PFSK-1 (cell line): ENCODE data around the gene NOXO1.

ENCODE experiments used
- POLR2AphosphoS5 ChIP-seq: IDR thresholded peaks from 2 replicates; pipeline ENCODE4 v1.6.1; 2012; ENCODE audit warnings: low read depth, mild to moderate bottlenecking, control low read depth, low read length, moderate library complexity
- SIN3A ChIP-seq: IDR thresholded peaks from 2 replicates; pipeline ENCODE4 v1.6.1; 2012; ENCODE audit warnings: mild to moderate bottlenecking, low read length, moderate library complexity, borderline replicate concordance; ENCODE audit not compliant: insufficient read depth
- TAF1 ChIP-seq: IDR thresholded peaks from 2 replicates; pipeline ENCODE4 v1.6.1; 2012; ENCODE audit warnings: low read length, control low read depth, borderline replicate concordance; ENCODE audit not compliant: insufficient read depth
- TF ChIP-seq, protein P1 (sequence below), 2 experiments: IDR thresholded peaks; 2 replicates each; pipeline versions ENCODE4 v1.6.1 to v1.8.0; 2011 to 2012; ENCODE audit warnings: low read depth in 2 of 2, low read length in 2 of 2, control low read depth in 1 of 2, inconsistent platforms in 1 of 2, mild to moderate bottlenecking in 1 of 2, moderate library complexity in 1 of 2; ENCODE audit not compliant: insufficient read depth in 1 of 2

DNA sequence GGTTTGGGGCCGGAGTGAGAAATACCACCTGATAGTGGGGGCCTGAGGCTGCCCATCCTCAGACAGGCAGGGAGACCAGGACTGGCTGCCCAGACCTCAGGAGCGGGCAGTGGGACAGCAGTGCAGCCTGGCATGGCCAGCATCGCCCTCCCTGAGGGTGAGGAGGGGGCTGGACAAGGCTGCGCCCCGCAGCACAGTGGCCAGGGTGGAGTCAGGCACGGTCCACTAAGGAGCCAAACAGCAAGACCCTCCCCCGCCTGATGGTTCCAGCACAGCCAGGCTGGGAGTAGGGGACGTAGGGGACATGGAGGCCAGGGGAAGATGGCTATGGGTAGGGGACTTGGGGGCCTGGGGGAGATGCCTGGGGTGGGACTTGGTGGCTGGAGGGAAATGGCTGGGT, 25.0 kb upstream of the NOXO1 start:
- TF ChIP-seq TAF1 (no peak), POLR2AphosphoS5 (no peak), SIN3A (no peak)
- TF ChIP-seq, protein P1, sequence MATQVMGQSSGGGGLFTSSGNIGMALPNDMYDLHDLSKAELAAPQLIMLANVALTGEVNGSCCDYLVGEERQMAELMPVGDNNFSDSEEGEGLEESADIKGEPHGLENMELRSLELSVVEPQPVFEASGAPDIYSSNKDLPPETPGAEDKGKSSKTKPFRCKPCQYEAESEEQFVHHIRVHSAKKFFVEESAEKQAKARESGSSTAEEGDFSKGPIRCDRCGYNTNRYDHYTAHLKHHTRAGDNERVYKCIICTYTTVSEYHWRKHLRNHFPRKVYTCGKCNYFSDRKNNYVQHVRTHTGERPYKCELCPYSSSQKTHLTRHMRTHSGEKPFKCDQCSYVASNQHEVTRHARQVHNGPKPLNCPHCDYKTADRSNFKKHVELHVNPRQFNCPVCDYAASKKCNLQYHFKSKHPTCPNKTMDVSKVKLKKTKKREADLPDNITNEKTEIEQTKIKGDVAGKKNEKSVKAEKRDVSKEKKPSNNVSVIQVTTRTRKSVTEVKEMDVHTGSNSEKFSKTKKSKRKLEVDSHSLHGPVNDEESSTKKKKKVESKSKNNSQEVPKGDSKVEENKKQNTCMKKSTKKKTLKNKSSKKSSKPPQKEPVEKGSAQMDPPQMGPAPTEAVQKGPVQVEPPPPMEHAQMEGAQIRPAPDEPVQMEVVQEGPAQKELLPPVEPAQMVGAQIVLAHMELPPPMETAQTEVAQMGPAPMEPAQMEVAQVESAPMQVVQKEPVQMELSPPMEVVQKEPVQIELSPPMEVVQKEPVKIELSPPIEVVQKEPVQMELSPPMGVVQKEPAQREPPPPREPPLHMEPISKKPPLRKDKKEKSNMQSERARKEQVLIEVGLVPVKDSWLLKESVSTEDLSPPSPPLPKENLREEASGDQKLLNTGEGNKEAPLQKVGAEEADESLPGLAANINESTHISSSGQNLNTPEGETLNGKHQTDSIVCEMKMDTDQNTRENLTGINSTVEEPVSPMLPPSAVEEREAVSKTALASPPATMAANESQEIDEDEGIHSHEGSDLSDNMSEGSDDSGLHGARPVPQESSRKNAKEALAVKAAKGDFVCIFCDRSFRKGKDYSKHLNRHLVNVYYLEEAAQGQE (IDR thresholded peaks at IDR 0.05; ENCODE audit: insufficient read depth in 1 of 2, low read depth in 2 of 2, low read length in 2 of 2), result no peak
